ENCODE results near the gene EME1.

- TF ChIP-seq, protein P1, sequence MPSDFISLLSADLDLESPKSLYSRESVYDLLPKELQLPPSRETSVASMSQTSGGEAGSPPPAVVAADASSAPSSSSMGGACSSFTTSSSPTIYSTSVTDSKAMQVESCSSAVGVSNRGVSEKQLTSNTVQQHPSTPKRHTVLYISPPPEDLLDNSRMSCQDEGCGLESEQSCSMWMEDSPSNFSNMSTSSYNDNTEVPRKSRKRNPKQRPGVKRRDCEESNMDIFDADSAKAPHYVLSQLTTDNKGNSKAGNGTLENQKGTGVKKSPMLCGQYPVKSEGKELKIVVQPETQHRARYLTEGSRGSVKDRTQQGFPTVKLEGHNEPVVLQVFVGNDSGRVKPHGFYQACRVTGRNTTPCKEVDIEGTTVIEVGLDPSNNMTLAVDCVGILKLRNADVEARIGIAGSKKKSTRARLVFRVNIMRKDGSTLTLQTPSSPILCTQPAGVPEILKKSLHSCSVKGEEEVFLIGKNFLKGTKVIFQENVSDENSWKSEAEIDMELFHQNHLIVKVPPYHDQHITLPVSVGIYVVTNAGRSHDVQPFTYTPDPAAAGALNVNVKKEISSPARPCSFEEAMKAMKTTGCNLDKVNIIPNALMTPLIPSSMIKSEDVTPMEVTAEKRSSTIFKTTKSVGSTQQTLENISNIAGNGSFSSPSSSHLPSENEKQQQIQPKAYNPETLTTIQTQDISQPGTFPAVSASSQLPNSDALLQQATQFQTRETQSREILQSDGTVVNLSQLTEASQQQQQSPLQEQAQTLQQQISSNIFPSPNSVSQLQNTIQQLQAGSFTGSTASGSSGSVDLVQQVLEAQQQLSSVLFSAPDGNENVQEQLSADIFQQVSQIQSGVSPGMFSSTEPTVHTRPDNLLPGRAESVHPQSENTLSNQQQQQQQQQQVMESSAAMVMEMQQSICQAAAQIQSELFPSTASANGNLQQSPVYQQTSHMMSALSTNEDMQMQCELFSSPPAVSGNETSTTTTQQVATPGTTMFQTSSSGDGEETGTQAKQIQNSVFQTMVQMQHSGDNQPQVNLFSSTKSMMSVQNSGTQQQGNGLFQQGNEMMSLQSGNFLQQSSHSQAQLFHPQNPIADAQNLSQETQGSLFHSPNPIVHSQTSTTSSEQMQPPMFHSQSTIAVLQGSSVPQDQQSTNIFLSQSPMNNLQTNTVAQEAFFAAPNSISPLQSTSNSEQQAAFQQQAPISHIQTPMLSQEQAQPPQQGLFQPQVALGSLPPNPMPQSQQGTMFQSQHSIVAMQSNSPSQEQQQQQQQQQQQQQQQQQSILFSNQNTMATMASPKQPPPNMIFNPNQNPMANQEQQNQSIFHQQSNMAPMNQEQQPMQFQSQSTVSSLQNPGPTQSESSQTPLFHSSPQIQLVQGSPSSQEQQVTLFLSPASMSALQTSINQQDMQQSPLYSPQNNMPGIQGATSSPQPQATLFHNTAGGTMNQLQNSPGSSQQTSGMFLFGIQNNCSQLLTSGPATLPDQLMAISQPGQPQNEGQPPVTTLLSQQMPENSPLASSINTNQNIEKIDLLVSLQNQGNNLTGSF (CRISPR knock-in tag; IDR thresholded peaks at IDR 0.05) = no peak
- TF ChIP-seq BCL6 (CRISPR knock-in tag; IDR thresholded peaks at IDR 0.05) (no peak), XBP1 (CRISPR knock-in tag; IDR thresholded peaks at IDR 0.05) (no peak), ZNF776 (CRISPR knock-in tag; IDR thresholded peaks at IDR 0.05) (no peak), FOXK1 (CRISPR knock-in tag; IDR thresholded peaks at IDR 0.05; ENCODE audit: borderline replicate concordance, low read depth) (no peak), GABPA (IDR thresholded peaks at IDR 0.05; ENCODE audit: low read depth, low read length) (no peak), GABPA (CRISPR knock-in tag; IDR thresholded peaks at IDR 0.05; ENCODE audit: low read depth) (no peak), CHD4 (IDR thresholded peaks at IDR 0.05; ENCODE audit: borderline replicate concordance, low read length) (no peak), MTA1 (CRISPR knock-in tag; IDR thresholded peaks at IDR 0.05; ENCODE audit: borderline replicate concordance) (no peak), POLR2A (IDR thresholded peaks at IDR 0.05; ENCODE audit: insufficient read depth in 1 of 2, low read depth in 2 of 2, low read length in 2 of 2) (no peak), NONO (IDR thresholded peaks at IDR 0.05) (no peak), NONO (CRISPR knock-in tag; conservative IDR thresholded peaks at IDR 0.05) (no peak), NFYB (CRISPR knock-in tag; IDR thresholded peaks at IDR 0.05) (no peak)
- TF ChIP-seq, protein P2, sequence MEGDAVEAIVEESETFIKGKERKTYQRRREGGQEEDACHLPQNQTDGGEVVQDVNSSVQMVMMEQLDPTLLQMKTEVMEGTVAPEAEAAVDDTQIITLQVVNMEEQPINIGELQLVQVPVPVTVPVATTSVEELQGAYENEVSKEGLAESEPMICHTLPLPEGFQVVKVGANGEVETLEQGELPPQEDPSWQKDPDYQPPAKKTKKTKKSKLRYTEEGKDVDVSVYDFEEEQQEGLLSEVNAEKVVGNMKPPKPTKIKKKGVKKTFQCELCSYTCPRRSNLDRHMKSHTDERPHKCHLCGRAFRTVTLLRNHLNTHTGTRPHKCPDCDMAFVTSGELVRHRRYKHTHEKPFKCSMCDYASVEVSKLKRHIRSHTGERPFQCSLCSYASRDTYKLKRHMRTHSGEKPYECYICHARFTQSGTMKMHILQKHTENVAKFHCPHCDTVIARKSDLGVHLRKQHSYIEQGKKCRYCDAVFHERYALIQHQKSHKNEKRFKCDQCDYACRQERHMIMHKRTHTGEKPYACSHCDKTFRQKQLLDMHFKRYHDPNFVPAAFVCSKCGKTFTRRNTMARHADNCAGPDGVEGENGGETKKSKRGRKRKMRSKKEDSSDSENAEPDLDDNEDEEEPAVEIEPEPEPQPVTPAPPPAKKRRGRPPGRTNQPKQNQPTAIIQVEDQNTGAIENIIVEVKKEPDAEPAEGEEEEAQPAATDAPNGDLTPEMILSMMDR (CRISPR knock-in tag; IDR thresholded peaks at IDR 0.05) = no peak
- TF ChIP-seq, protein P3, sequence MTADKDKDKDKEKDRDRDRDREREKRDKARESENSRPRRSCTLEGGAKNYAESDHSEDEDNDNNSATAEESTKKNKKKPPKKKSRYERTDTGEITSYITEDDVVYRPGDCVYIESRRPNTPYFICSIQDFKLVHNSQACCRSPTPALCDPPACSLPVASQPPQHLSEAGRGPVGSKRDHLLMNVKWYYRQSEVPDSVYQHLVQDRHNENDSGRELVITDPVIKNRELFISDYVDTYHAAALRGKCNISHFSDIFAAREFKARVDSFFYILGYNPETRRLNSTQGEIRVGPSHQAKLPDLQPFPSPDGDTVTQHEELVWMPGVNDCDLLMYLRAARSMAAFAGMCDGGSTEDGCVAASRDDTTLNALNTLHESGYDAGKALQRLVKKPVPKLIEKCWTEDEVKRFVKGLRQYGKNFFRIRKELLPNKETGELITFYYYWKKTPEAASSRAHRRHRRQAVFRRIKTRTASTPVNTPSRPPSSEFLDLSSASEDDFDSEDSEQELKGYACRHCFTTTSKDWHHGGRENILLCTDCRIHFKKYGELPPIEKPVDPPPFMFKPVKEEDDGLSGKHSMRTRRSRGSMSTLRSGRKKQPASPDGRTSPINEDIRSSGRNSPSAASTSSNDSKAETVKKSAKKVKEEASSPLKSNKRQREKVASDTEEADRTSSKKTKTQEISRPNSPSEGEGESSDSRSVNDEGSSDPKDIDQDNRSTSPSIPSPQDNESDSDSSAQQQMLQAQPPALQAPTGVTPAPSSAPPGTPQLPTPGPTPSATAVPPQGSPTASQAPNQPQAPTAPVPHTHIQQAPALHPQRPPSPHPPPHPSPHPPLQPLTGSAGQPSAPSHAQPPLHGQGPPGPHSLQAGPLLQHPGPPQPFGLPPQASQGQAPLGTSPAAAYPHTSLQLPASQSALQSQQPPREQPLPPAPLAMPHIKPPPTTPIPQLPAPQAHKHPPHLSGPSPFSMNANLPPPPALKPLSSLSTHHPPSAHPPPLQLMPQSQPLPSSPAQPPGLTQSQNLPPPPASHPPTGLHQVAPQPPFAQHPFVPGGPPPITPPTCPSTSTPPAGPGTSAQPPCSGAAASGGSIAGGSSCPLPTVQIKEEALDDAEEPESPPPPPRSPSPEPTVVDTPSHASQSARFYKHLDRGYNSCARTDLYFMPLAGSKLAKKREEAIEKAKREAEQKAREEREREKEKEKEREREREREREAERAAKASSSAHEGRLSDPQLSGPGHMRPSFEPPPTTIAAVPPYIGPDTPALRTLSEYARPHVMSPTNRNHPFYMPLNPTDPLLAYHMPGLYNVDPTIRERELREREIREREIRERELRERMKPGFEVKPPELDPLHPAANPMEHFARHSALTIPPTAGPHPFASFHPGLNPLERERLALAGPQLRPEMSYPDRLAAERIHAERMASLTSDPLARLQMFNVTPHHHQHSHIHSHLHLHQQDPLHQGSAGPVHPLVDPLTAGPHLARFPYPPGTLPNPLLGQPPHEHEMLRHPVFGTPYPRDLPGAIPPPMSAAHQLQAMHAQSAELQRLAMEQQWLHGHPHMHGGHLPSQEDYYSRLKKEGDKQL (CRISPR knock-in tag; IDR thresholded peaks at IDR 0.05; ENCODE audit: low read depth) = no peak
- TF ChIP-seq, protein P4, sequence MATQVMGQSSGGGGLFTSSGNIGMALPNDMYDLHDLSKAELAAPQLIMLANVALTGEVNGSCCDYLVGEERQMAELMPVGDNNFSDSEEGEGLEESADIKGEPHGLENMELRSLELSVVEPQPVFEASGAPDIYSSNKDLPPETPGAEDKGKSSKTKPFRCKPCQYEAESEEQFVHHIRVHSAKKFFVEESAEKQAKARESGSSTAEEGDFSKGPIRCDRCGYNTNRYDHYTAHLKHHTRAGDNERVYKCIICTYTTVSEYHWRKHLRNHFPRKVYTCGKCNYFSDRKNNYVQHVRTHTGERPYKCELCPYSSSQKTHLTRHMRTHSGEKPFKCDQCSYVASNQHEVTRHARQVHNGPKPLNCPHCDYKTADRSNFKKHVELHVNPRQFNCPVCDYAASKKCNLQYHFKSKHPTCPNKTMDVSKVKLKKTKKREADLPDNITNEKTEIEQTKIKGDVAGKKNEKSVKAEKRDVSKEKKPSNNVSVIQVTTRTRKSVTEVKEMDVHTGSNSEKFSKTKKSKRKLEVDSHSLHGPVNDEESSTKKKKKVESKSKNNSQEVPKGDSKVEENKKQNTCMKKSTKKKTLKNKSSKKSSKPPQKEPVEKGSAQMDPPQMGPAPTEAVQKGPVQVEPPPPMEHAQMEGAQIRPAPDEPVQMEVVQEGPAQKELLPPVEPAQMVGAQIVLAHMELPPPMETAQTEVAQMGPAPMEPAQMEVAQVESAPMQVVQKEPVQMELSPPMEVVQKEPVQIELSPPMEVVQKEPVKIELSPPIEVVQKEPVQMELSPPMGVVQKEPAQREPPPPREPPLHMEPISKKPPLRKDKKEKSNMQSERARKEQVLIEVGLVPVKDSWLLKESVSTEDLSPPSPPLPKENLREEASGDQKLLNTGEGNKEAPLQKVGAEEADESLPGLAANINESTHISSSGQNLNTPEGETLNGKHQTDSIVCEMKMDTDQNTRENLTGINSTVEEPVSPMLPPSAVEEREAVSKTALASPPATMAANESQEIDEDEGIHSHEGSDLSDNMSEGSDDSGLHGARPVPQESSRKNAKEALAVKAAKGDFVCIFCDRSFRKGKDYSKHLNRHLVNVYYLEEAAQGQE (IDR thresholded peaks at IDR 0.05; ENCODE audit: borderline replicate concordance in 1 of 2, low read depth in 1 of 2, low read length in 2 of 2) = no peak
Measured at GRCh38 chr17:50375858-50376538, 3.0 kb downstream of the EME1 start.
